GM06990 (cell line): ENCODE measurements around the gene PLPPR5.

Experiments used
- DNase-seq: peaks from one replicate; pipeline ENCODE4 v3.0.0-alpha.2; 2011; ENCODE audit not compliant: insufficient read length; ENCODE audit errors: extremely low read depth
- H3K27me3 ChIP-seq: replicated peaks from 2 replicates; pipeline ENCODE4 v1.6.0; 2011; ENCODE audit warnings: low read length; ENCODE audit not compliant: control insufficient read depth, insufficient read depth
- H3K36me3 ChIP-seq: 2 replicates; pipeline ENCODE4 v1.5.1; 2011; ENCODE audit warnings: low read length; ENCODE audit not compliant: control insufficient read depth, insufficient read depth
- H3K4me3 ChIP-seq: replicated peaks from 2 replicates; pipeline ENCODE4 v1.5.1; 2011; ENCODE audit warnings: low read depth, mild to moderate bottlenecking, control low read depth, low read length
- TF ChIP-seq, protein P1 (sequence below): IDR thresholded peaks from 2 replicates; pipeline ENCODE4 v1.5.1; 2011; ENCODE audit warnings: low read length, control low read depth, mild to moderate bottlenecking, inconsistent platforms; ENCODE audit not compliant: insufficient read depth, poor library complexity, severe bottlenecking

PLPPR5 gene

DNA sequence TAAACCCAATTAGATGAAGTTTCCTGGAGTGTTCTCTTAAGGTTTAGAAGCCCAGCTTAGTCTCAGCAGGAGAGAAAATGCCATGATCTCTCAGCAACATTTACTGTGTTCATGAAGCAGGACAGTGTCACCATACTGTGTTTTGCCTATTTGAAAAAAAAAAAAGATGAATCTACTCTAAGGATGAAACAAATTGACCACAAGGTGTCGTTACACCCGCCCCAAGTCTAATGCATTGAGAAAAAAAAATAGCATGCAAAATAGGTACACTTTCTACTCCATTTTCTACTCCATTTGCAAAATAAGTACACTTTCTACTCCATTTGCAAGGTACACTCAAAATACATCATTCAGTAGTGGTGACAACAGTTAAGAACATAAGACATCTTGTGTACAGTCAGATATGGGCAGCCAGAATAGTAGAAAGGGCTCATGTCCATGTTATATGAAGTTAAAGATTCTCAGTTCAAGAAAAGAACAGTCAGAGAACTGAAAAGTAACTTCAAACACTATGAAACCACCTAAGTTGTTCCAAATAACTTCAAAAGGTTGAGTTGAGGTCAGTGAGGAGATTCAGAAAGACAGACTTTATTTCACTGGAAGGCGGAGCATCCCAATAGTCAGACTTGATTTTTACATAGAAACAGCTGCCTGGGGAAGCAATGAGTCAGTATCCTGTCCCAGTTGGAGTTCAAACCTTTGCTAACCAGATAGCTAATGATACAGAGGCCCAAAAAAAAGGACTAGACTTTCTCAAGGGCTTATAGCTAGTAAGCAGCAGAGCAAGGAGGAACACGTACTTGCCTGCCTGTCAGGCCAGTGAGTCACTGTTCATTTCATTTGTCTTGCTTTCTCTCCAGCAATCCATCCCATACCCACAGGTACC, 13.3 kb downstream of the PLPPR5 start:
- TF ChIP-seq, protein P1, sequence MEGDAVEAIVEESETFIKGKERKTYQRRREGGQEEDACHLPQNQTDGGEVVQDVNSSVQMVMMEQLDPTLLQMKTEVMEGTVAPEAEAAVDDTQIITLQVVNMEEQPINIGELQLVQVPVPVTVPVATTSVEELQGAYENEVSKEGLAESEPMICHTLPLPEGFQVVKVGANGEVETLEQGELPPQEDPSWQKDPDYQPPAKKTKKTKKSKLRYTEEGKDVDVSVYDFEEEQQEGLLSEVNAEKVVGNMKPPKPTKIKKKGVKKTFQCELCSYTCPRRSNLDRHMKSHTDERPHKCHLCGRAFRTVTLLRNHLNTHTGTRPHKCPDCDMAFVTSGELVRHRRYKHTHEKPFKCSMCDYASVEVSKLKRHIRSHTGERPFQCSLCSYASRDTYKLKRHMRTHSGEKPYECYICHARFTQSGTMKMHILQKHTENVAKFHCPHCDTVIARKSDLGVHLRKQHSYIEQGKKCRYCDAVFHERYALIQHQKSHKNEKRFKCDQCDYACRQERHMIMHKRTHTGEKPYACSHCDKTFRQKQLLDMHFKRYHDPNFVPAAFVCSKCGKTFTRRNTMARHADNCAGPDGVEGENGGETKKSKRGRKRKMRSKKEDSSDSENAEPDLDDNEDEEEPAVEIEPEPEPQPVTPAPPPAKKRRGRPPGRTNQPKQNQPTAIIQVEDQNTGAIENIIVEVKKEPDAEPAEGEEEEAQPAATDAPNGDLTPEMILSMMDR = peak; percentile 50
- Histone ChIP-seq H3K4me3 (no peak overlapping the region), H3K27me3 (no peaks in the 10 kb centered on the region), H3K36me3 (no peaks in the 10 kb centered on the region)
- no peak for DNase-seq

- H3K4me3 ChIP-seq = no peak overlapping the region
- TF ChIP-seq, protein P1 = no peak
- no peaks in the 10 kb centered on the region for H3K36me3 ChIP-seq
- DNase-seq = no peak
- no peaks in the 10 kb centered on the region for H3K27me3 ChIP-seq
These were observed 15.1 kb downstream of the PLPPR5 start for GRCh38 chr1:98989556-98989907.

GRCh38 chr1:98988904-98989555, 15.6 kb downstream of the PLPPR5 start:
- Histone ChIP-seq H3K4me3 (no peak overlapping the region), H3K27me3 (no peaks in the 10 kb centered on the region), H3K36me3 (no peaks in the 10 kb centered on the region)
- TF ChIP-seq, protein P1 = no peak
- DNase-seq = no peak

DNA sequence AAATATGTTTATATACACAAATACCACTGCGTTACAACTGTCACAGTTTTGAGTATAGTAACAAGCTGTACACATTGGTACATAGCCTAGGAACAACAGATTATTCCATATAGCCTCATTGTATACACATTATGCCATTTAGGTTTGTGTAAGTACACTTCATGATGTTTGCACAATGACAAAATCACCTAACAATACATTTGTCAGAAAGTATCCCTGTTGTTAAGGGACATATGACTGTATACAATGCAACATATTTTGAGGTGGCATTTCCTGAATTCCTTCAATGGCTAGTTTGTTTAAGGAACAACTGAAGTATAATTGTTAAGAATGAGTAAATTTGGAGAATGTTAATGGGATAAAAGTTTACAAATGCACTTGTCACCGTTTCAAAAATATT, 19.0 kb downstream of the PLPPR5 start:
- no peak for DNase-seq
- Histone ChIP-seq H3K27me3 (no peaks in the 10 kb centered on the region; the same call in 1 of the 2 replicates), H3K36me3 (no peaks in the 10 kb centered on the region), H3K4me3 (no peak overlapping the region)
- TF ChIP-seq, protein P1 = no peak

GRCh38 chr1:98981917-98982513, 22.6 kb downstream of the PLPPR5 start:
- no peak for DNase-seq
- TF ChIP-seq, protein P1 = no peak
- Histone ChIP-seq H3K36me3 (no peaks in the 10 kb centered on the region), H3K4me3 (no peak overlapping the region), H3K27me3 (no peaks in the 10 kb centered on the region; the same call in 1 of the 2 replicates)
